Lower leg skin (tissue), 3 donors: ENCODE measurements around the gene FGD4.

Experiments
- POLR2A ChIP-seq, 2 donors: fragments of 450-650 bp; IDR thresholded peaks; one replicate each; pipeline ENCODE4 v1.6.1; 2016 to 2017; ENCODE audit warnings: antibody characterized with exemption in 2 of 2, mild to moderate bottlenecking in 1 of 2, moderate library complexity in 1 of 2
- TF ChIP-seq, protein P1 (sequence below), 3 donors: fragments of 450-650 bp; IDR thresholded peaks; one replicate each; pipeline ENCODE4 v1.5.1; 2016; ENCODE audit warnings: antibody characterized with exemption in 3 of 3, mild to moderate bottlenecking in 3 of 3, moderate library complexity in 2 of 3

DNA sequence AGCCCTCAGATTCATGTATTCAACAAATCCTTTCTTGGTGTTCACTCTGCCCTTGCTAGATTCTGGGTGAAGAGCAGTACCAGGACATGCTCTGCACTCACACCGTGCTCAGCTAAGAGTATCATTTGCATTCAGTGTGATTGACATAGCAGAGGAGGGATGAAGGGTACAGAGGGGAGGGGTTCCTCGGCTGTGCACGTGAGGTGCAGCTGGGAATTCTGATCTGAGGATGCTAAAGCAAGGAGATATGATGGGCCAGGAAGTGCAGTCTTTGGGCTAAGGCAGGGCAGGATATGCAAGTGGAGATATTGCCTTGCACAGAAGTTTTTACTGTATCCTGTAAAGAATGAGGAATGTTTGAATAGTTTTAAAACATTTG lies 108.6 kb downstream of the FGD4 start:
- TF ChIP-seq POLR2A (IDR thresholded peaks at IDR 0.05): no peak
- TF ChIP-seq, protein P1, sequence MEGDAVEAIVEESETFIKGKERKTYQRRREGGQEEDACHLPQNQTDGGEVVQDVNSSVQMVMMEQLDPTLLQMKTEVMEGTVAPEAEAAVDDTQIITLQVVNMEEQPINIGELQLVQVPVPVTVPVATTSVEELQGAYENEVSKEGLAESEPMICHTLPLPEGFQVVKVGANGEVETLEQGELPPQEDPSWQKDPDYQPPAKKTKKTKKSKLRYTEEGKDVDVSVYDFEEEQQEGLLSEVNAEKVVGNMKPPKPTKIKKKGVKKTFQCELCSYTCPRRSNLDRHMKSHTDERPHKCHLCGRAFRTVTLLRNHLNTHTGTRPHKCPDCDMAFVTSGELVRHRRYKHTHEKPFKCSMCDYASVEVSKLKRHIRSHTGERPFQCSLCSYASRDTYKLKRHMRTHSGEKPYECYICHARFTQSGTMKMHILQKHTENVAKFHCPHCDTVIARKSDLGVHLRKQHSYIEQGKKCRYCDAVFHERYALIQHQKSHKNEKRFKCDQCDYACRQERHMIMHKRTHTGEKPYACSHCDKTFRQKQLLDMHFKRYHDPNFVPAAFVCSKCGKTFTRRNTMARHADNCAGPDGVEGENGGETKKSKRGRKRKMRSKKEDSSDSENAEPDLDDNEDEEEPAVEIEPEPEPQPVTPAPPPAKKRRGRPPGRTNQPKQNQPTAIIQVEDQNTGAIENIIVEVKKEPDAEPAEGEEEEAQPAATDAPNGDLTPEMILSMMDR (IDR thresholded peaks at IDR 0.05): no peak
